SK-N-SH (cell line): Measurements from ENCODE around the gene BRI3.

Source experiments
- CTCF ChIP-seq: fragments of 200-600 bp; sonication (generic); IDR thresholded peaks from 2 replicates; pipeline ENCODE4 v1.6.1; 2017; ENCODE audit warnings: antibody characterized with exemption, mild to moderate bottlenecking, moderate library complexity
- MXI1 ChIP-seq: IDR thresholded peaks from 2 replicates; pipeline ENCODE4 v1.6.1; 2012; ENCODE audit warnings: mild to moderate bottlenecking, low read depth, low read length, improper control_type of control experiment
- RAD21 ChIP-seq: IDR thresholded peaks from 2 replicates; pipeline ENCODE4 v1.6.1; 2012; ENCODE audit warnings: mild to moderate bottlenecking, low read length
- USF1 ChIP-seq: IDR thresholded peaks from 2 replicates; pipeline ENCODE4 v1.4.0; 2012; ENCODE audit warnings: low read depth, borderline replicate concordance

GRCh38 chr7:98249106-98249505 is 32.4 kb upstream of the BRI3 start:
- TF ChIP-seq CTCF, result no peak
- no peak for TF ChIP-seq RAD21
- no peak for TF ChIP-seq USF1
- TF ChIP-seq MXI1, result no peak
